GM21825 (cell line): ENCODE results near the gene EPHA6.
"Not testable (repeated sequence)": the region's sequence is repeated elsewhere in the genome, so short reads cannot be mapped to it uniquely, and the experiment has no call there.

Experiments used
- ATAC-seq: cut with Tn5 transposase; IDR thresholded peaks from one replicate; pipeline ENCODE4 v1.9.1; 2021; ENCODE audit warnings: mild to moderate bottlenecking, moderate library complexity; ENCODE audit not compliant: unreplicated experiment

The EPHA6 gene

DNA sequence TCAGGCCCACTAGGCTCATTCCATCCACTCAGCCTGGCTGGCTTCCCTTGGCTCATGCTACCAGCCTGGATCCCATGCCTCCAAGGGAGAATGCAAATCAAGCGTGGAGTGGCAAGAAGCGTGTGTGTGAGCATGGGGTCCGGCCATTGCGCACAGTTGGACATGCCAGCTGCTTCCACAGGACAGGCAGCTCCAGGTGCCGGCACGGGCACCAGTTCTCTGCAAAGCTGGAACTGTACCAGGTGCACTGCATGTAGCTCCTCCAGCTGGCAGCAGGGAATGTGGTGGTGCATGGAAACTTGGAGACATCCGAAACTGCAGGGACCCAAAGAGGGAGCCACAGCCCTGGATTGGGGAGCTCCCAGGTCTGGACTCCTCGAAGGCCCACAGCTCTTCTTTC lies 449.8 kb downstream of the EPHA6 start:
- ATAC-seq, result no peak

- ATAC-seq, result no peak
Measured at GRCh38 chr3:97265237-97266005, 451.0 kb downstream of the EPHA6 start.

GRCh38 chr3:97269202-97269601 lies 454.8 kb downstream of the EPHA6 start:
- no peak for ATAC-seq

GRCh38 chr3:97276879-97277550 lies 462.6 kb downstream of the EPHA6 start:
- not testable (repeated sequence) for ATAC-seq

DNA sequence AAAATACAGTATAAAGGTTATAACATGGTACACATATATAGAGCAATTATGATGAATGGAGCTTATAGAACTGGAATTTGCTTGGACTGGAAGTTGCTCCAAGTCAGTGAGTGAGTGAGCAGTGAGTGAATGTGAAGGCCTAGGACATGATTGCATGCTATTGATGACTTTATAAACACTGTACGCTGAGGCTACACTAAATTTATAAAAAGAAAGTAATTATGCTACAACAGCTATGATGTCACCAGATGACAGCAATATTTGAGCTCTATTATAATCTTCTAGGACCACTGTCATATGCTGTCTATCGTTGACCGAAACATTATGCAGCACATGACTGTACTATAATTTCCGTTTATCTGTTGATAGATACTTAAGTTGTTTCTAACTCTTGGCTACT lies 463.3 kb downstream of the EPHA6 start:
- ATAC-seq, result no peak

- ATAC-seq, result no peak
Measured at GRCh38 chr3:97278506-97278905, 464.1 kb downstream of the EPHA6 start.

DNA sequence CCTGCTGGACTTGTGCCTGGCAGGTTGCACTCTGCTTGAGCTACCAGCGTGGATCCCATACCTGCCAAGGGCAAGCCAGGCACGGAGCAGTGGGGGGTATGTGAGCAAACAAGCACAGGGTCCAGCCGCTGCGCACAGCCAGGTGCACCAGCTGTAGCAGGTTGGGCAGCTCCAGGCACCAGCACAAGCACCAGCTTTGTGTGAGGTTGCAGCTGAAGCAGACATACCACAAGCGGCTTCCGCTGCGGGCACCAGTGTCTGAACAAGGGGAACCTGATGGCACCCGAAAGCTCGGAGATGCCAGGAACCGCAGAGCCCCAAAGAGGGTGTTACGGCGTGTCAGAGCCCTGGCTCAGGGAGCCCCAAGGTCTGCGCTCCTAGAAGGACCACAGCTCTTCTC lies 477.5 kb downstream of the EPHA6 start:
- no peak for ATAC-seq

DNA sequence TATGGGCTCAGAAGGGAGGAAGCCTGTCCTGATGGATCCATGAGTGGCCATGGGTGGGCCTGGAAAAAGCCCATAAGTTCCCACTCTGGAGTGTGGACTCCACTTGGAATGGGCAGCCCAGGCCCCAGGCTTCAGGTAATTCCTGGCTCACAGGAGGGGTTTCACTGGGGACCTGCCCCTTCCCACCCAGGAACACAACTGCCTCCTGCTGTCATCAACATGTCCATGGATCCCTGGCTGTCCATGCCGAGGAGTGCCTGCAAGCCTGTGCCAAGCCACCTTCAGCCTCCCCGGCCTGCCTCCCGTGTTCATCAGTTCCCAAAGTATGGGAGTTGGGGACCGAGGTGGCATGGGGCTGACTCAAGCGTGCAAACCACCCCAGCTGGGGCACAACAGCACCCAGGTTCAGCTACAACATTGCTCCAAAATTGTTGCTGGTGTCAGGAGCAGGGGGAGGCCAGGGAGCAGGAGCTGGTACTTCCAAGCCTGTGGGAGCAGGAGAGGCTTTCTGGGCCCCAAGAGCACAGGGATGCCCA lies 479.3 kb downstream of the EPHA6 start:
- ATAC-seq, result no peak

- no peak for ATAC-seq
Measured at GRCh38 chr3:97297032-97297431, 482.6 kb downstream of the EPHA6 start.

DNA sequence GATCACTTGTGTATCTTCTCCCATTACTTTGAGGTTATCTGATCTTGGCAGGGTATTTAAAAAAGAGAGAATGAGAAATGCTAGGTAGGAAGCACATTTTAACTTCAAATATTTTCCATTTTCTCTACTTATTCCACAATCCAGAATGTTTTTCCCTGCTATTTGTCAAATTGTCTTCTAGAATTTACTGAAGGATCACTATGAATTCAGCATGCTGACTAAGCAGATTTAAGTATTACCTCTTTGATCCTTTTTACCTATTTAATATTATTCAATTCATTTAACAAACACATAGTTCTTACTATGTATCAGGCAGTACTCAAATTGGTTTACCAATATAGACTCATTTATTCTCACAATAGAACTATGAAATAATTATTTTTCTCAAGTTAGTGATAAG lies 486.7 kb downstream of the EPHA6 start:
- no peak for ATAC-seq

DNA sequence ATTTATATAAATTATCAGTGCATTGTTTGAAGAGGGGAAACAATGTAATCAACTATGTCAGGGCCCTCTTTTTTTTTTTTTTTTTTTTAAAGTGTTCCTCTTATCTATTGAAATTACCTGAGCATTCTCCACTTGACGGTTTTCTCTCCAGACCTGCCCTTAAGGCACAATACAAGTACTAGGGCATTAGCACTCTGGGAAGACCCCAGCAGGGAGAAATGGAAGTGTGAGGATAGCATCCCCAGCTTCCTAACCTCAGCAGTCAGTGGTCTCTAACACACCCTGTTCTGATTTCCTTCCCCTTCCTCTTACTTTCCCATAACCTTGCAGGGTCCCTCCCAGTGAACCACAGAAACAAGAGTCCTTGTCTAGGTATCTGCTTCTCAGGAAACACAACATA lies 491.8 kb downstream of the EPHA6 start:
- no peak for ATAC-seq

- ATAC-seq, result no peak
Measured at GRCh38 chr3:97338375-97338774, 524.0 kb downstream of the EPHA6 start.

- ATAC-seq, result no peak
Measured at GRCh38 chr3:97340940-97341339, 526.5 kb downstream of the EPHA6 start.

- no peak for ATAC-seq
Measured at GRCh38 chr3:97347780-97348179, 533.4 kb downstream of the EPHA6 start.

- no peak for ATAC-seq
Measured at GRCh38 chr3:97350971-97351370, 536.6 kb downstream of the EPHA6 start.

- ATAC-seq, result no peak
Measured at GRCh38 chr3:97353176-97353575, 538.8 kb downstream of the EPHA6 start.

GRCh38 chr3:97359977-97360376 lies 545.6 kb downstream of the EPHA6 start:
- no peak for ATAC-seq

DNA sequence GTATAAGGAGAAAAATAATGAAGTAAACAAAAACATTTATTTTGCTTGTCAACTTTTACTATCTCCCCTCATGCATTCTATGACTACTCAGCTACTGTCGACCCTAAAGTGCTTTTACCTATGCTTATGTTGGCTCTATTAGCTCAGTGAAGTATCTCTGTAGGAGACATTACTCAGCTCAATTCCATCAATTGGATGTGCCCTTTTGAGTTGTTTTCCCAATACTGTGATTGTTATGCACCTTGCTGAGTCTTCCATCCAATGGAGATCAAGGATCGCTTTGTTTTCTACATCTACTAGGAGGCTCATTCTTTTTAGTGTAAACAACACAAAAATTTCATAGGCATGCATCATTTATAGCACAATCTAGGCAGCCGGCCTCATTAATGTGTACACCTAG lies 546.4 kb downstream of the EPHA6 start:
- no peak for ATAC-seq

DNA sequence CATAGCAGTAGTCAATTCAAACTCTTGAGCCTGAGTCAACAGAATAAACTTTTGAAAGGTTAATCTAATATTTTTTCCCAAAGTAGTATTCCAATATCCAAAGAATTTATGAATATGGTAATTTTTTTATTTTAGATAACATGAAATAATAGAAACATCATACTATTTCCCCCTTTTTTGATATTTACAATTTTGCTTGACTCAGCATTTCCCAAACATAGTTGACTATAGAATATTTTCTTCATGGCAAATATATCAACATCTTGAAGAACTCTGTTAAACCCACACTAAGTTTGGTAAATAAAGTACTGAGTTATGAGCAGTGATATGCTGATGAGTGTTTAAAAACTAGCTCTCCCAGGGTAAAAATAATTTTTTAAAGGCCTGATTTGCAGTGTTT lies 570.2 kb downstream of the EPHA6 start:
- ATAC-seq, result no peak

- ATAC-seq, result no peak
Measured at GRCh38 chr3:97388774-97389173, 574.4 kb downstream of the EPHA6 start.

DNA sequence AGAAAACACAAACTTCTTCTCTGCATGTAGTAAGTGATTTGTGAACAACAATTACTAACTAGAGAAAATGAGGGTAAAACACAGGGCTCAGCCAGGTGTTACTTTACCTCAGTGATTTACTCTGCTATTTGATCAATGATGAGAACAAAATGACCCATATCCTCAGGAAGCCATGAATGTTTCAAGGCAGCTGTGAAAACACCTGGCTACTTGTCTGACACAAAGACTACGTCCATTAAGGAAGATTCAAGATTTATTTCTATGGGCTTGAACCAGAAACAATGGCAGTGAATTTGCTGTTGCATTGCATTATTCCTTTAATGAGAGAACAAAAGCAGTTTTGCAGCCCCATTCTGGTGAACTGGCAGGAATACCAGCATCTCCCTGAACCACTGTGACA lies 575.5 kb downstream of the EPHA6 start:
- ATAC-seq, result no peak

- no peak for ATAC-seq
Measured at GRCh38 chr3:97391167-97391566, 576.8 kb downstream of the EPHA6 start.
